DND-41 (cell line): Measurements from ENCODE around the gene RAB3B.

Experiments used
- ATAC-seq: fragments of 200-7000 bp; cut with Tn5 transposase; 3 replicates; pipeline ENCODE4 v1.9.1; 2021; ENCODE audit warnings: low read depth; ENCODE audit not compliant: insufficient read depth
- DNase-seq: peaks from one replicate; pipeline ENCODE4 v3.0.0-alpha.2; 2020
- H2AFZ ChIP-seq: 2 replicates; pipeline ENCODE4 v1.6.0; 2012; ENCODE audit warnings: low read depth, low read length
- H3K27ac ChIP-seq: 2 replicates; pipeline ENCODE4 v1.5.1; 2012; ENCODE audit warnings: low read length, inconsistent platforms
- H3K27me3 ChIP-seq: fragments of 200-600 bp; sonication (generic); 2 replicates; pipeline ENCODE4 v1.6.0; 2012; ENCODE audit warnings: low read length, mild to moderate bottlenecking, inconsistent platforms; ENCODE audit not compliant: insufficient read depth, poor library complexity
- H3K36me3 ChIP-seq: 2 replicates; pipeline ENCODE4 v1.5.1; 2012; ENCODE audit warnings: low read length, inconsistent platforms; ENCODE audit not compliant: insufficient read depth
- H3K4me1 ChIP-seq: 2 replicates; pipeline ENCODE4 v1.5.1; 2012; ENCODE audit warnings: mild to moderate bottlenecking, low read length; ENCODE audit not compliant: insufficient read depth
- H3K4me2 ChIP-seq: 2 replicates; pipeline ENCODE4 v1.6.0; 2012; ENCODE audit warnings: mild to moderate bottlenecking, moderate library complexity, low read length, inconsistent platforms; ENCODE audit not compliant: insufficient read depth
- H3K4me3 ChIP-seq, 2 experiments: fragments of 200-600 bp in 1 of 2; shearing (Covaris generic) in 1 of 2; 2 replicates each; pipeline ENCODE4 v1.5.1; 2012 to 2016; ENCODE audit warnings: inconsistent platforms in 2 of 2, low read length in 2 of 2, mild to moderate bottlenecking in 2 of 2, low read depth in 1 of 2, moderate library complexity in 1 of 2
- H3K79me2 ChIP-seq: 2 replicates; pipeline ENCODE4 v1.6.0; 2012; ENCODE audit warnings: low read length, inconsistent platforms; ENCODE audit not compliant: insufficient read depth
- H3K9ac ChIP-seq: 2 replicates; pipeline ENCODE4 v1.6.0; 2012; ENCODE audit warnings: low read depth, mild to moderate bottlenecking, inconsistent platforms, low read length, moderate library complexity
- H3K9me3 ChIP-seq: 2 replicates; pipeline ENCODE4 v1.5.1; 2012; ENCODE audit warnings: low read length, moderate library complexity, mild to moderate bottlenecking, inconsistent platforms; ENCODE audit not compliant: insufficient read depth, severe bottlenecking
- H4K20me1 ChIP-seq: 2 replicates; pipeline ENCODE4 v1.6.0; 2012; ENCODE audit warnings: low read length; ENCODE audit not compliant: insufficient read depth
- CTCF ChIP-seq: IDR thresholded peaks from 2 replicates; pipeline ENCODE4 v1.5.1; 2012; ENCODE audit warnings: borderline replicate concordance, low read length, moderate library complexity, mild to moderate bottlenecking; ENCODE audit not compliant: poor library complexity, severe bottlenecking; ENCODE audit errors: extremely low read depth
- EZH2 ChIP-seq: IDR thresholded peaks from 3 replicates; pipeline ENCODE4 v1.6.1; 2012; ENCODE audit warnings: borderline replicate concordance, low read depth, mild to moderate bottlenecking, moderate library complexity, low read length, inconsistent platforms; ENCODE audit not compliant: severe bottlenecking

Gene RAB3B

GRCh38 chr1:51861669-51862068 is 128.8 kb downstream of the RAB3B start:
- no peak overlapping the region for H2AFZ ChIP-seq

GRCh38 chr1:51859735-51860134 is 130.8 kb downstream of the RAB3B start:
- peaks cover 11% of the 10 kb centered on the region; the same call in 1 of the 2 replicates for H4K20me1 ChIP-seq
- H3K4me2 ChIP-seq, result no peak overlapping the region
- H3K36me3 ChIP-seq, result peaks cover 21% of the 10 kb centered on the region
- H3K4me3 ChIP-seq, result no peak overlapping the region
- H2AFZ ChIP-seq, result no peak overlapping the region
- no peaks in the 10 kb centered on the region for H3K27me3 ChIP-seq
- no peak for DNase-seq
- H3K9ac ChIP-seq, result no peak overlapping the region
- no peaks in the 10 kb centered on the region for H3K9me3 ChIP-seq
- no peaks in the 10 kb centered on the region for H3K4me1 ChIP-seq
- ATAC-seq, result no peak
- H3K79me2 ChIP-seq, result peaks cover 69% of the 10 kb centered on the region
- TF ChIP-seq CTCF (no peak), EZH2 (no peak)
- H3K27ac ChIP-seq, result no peak overlapping the region

More at GRCh38 chr1:51861669-51862068, 128.8 kb downstream of the RAB3B start:
- no peak overlapping the region for H3K4me2 ChIP-seq
- H3K4me3 ChIP-seq, result no peak overlapping the region
- no peak overlapping the region for H3K27ac ChIP-seq
- H4K20me1 ChIP-seq, result peaks cover 6% of the 10 kb centered on the region; the same call in 1 of the 2 replicates
- DNase-seq (no peak), ATAC-seq (no peak)
- peaks cover 80% of the 10 kb centered on the region for H3K79me2 ChIP-seq
- peaks cover 9% of the 10 kb centered on the region for H3K36me3 ChIP-seq
- H3K4me1 ChIP-seq, result no peaks in the 10 kb centered on the region
- TF ChIP-seq EZH2 (no peak), CTCF (no peak)
- H3K9me3 ChIP-seq, result no peaks in the 10 kb centered on the region
- H3K27me3 ChIP-seq, result no peaks in the 10 kb centered on the region
- H3K9ac ChIP-seq, result no peak overlapping the region

- Histone ChIP-seq H3K4me2 (no peak overlapping the region), H2AFZ (no peak overlapping the region), H3K36me3 (peaks cover 25% of the 10 kb centered on the region), H3K79me2 (peaks cover 66% of the 10 kb centered on the region), H4K20me1 (peaks cover 11% of the 10 kb centered on the region; the same call in 1 of the 2 replicates), H3K9ac (no peak overlapping the region), H3K27me3 (no peaks in the 10 kb centered on the region), H3K27ac (no peak overlapping the region), H3K9me3 (no peaks in the 10 kb centered on the region), H3K4me3 (no peak overlapping the region), H3K4me1 (no peaks in the 10 kb centered on the region)
- no peak for ATAC-seq
- no peak for DNase-seq
- TF ChIP-seq CTCF, result no peak
- TF ChIP-seq EZH2, result no peak
Observed at GRCh38 chr1:51859333-51859732, 131.2 kb downstream of the RAB3B start.

- H3K4me3 ChIP-seq, result no peak overlapping the region
- DNase-seq (no peak), ATAC-seq (no peak)
- H3K9ac ChIP-seq, result no peak overlapping the region
- H3K79me2 ChIP-seq, result peaks cover 62% of the 10 kb centered on the region
- H3K27me3 ChIP-seq, result no peaks in the 10 kb centered on the region
- no peak overlapping the region for H3K4me2 ChIP-seq
- H3K4me1 ChIP-seq, result no peaks in the 10 kb centered on the region
- H3K36me3 ChIP-seq, result peaks cover 27% of the 10 kb centered on the region
- H3K27ac ChIP-seq, result no peak overlapping the region
- peaks cover 11% of the 10 kb centered on the region; the same call in 1 of the 2 replicates for H4K20me1 ChIP-seq
- no peak for TF ChIP-seq CTCF
- TF ChIP-seq EZH2, result no peak
- H2AFZ ChIP-seq, result no peak overlapping the region
- no peaks in the 10 kb centered on the region for H3K9me3 ChIP-seq
Observed at GRCh38 chr1:51858892-51859291, 131.6 kb downstream of the RAB3B start.
